Colonic mucosa (tissue), 4 donors: Measurements from ENCODE around the gene MC4R. TPM values are rescaled to one million over a fixed set of nuclear protein-coding genes. Genes with fewer than 3 reads are reported as not detected.

ENCODE experiments used
- DNase-seq: peaks from one replicate; pipeline ENCODE4 v3.0.0-alpha.2; 2020
- H3K27ac ChIP-seq: fragments of 200-600 bp; one replicate; pipeline ENCODE4 v1.8.0; 2021
- H3K27me3 ChIP-seq: fragments of 200-600 bp; one replicate; pipeline ENCODE4 v1.8.0; 2021
- H3K36me3 ChIP-seq: fragments of 200-600 bp; one replicate; pipeline ENCODE4 v1.8.0; 2021
- H3K4me1 ChIP-seq: fragments of 200-600 bp; one replicate; pipeline ENCODE4 v1.8.0; 2021; ENCODE audit warnings: mild to moderate bottlenecking
- H3K4me3 ChIP-seq: fragments of 200-600 bp; one replicate; pipeline ENCODE4 v1.8.0; 2021
- H3K9ac ChIP-seq, 2 donors: one replicate each; pipeline ENCODE4 v1.7.0; 2013; ENCODE audit warnings: control low read depth in 2 of 2, low read depth in 2 of 2, low read length in 2 of 2
- H3K9me3 ChIP-seq: fragments of 200-600 bp; one replicate; pipeline ENCODE4 v1.8.0; 2021
- intact Hi-C: fragments of 100-400 bp; cut with DNase I; formaldehyde crosslinking; loops from one replicate; pipeline ENCODE4 v1.14.1; 2022
- total RNA-seq, 2 donors: library from RNA; stranded (reverse); fragmentation: NEBNext Ultra II Directional in 1 of 2; extraction: Animal tissue kit (Norgen Biotek cat#: 25700) in 1 of 2; gene quantifications; one replicate each; pipeline ENCODE4 v1.2.1, GENCODE V29; 2021
- TF ChIP-seq, protein P1 (sequence below): fragments of 200-600 bp; IDR thresholded peaks from one replicate; pipeline ENCODE4 v1.8.0; 2022; ENCODE audit warnings: antibody characterized with exemption, mild to moderate bottlenecking
- donor health status: healthy.
- donor health status: DM: no; HTN: no; CAD: no.
- donor health status: DM: no; HTN: no; CAD: no.

MC4R gene
- total RNA-seq, 2 donors from 2014 or later = not detected

DNA sequence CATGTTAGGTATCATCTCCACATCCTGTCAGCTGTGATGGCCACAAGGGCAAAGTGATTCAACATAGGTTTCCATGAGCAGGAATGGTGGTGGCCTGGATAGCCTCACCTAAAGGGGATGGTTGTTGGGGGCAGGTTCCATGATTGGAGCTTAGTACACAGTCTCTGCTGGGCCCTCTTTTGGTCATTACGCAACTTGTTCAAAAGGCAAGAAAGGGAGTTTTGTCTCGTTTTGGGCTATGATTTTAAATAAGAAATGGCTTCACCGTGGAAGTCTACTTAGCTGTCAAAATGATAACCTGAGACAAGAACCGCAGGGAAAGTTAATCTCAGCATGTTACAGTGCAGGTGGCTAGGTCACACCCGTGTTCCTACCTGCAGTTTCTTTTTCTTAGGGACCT lies 13.1 kb upstream of the MC4R start:
- intact Hi-C loops = no loop called here
- TF ChIP-seq, protein P1, sequence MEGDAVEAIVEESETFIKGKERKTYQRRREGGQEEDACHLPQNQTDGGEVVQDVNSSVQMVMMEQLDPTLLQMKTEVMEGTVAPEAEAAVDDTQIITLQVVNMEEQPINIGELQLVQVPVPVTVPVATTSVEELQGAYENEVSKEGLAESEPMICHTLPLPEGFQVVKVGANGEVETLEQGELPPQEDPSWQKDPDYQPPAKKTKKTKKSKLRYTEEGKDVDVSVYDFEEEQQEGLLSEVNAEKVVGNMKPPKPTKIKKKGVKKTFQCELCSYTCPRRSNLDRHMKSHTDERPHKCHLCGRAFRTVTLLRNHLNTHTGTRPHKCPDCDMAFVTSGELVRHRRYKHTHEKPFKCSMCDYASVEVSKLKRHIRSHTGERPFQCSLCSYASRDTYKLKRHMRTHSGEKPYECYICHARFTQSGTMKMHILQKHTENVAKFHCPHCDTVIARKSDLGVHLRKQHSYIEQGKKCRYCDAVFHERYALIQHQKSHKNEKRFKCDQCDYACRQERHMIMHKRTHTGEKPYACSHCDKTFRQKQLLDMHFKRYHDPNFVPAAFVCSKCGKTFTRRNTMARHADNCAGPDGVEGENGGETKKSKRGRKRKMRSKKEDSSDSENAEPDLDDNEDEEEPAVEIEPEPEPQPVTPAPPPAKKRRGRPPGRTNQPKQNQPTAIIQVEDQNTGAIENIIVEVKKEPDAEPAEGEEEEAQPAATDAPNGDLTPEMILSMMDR = no peak

DNA sequence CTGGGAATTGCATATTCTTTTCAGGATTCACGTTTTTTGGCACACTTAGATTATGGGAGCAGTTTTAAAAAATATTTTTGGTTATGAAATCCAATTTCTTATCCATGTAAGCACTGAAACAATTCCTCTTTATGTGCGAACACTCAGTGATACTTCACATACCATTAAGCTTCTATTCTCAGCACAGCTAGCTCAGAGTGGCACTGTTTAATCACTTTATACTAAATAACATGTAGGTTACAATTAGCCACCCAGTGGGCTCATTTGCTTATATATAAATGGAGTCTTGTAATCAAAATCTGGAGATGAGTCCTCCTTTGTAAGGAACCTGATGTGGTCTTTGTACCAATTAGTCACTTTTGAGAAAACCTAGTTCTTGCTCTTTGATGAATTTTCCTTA lies 11.3 kb upstream of the MC4R start:
- Histone ChIP-seq H3K4me1 (no peaks in the 10 kb centered on the region), H3K36me3 (no peaks in the 10 kb centered on the region), H3K4me3 (no peak overlapping the region), H3K9ac (no peak overlapping the region), H3K27me3 (no peaks in the 10 kb centered on the region), H3K27ac (no peak overlapping the region), H3K9me3 (no peaks in the 10 kb centered on the region)
- TF ChIP-seq, protein P1 = no peak
- intact Hi-C loops = no loop called here
- DNase-seq = no peak

More for the DNA sequence above, 13.1 kb upstream of the MC4R start:
- H3K36me3 ChIP-seq = no peaks in the 10 kb centered on the region
- DNase-seq = no peak
- no peak overlapping the region for H3K4me3 ChIP-seq
- H3K4me1 ChIP-seq = no peaks in the 10 kb centered on the region
- H3K27ac ChIP-seq = no peak overlapping the region
- H3K27me3 ChIP-seq = no peaks in the 10 kb centered on the region
- no peaks in the 10 kb centered on the region for H3K9me3 ChIP-seq
- no peak overlapping the region for H3K9ac ChIP-seq

DNA sequence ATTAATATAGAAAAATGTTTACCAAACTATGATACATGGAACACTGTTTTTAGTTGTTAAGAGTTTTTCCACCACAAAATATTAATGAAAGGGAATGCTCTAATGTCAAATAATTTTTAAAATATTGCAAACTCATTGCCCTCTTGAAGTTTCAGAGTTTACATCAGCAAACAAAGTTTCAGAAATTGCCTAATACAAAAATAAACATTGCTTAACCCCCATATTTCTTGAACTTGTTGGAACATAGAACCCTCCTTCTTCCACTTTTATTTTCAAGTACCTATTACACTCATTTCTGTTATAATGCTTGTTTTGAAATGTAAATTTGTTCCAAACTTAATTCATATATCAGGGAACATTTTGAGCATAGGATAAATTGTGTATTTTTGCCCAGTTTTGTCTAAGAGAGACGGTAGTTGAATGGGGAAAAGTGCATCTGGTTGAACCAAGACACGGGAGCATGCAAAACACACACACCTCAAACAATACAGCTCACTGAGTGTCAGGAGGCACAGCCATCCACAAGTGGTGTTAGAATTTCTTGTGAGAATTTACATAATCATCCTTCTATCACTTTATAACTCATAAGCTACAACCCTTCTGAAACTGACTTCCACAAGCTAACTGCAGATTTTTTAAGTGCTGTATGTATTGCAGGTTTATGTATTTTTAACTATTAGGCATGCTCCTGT lies 5.3 kb upstream of the MC4R start:
- intact Hi-C loops = no loop called here
- no peaks in the 10 kb centered on the region for H3K9me3 ChIP-seq
- no peaks in the 10 kb centered on the region for H3K27me3 ChIP-seq
- H3K4me1 ChIP-seq = no peaks in the 10 kb centered on the region
- no peak overlapping the region for H3K27ac ChIP-seq
- H3K4me3 ChIP-seq = no peak overlapping the region
- H3K36me3 ChIP-seq = no peaks in the 10 kb centered on the region
- no peak overlapping the region for H3K9ac ChIP-seq
- TF ChIP-seq, protein P1 = no peak
- no peak for DNase-seq

DNA sequence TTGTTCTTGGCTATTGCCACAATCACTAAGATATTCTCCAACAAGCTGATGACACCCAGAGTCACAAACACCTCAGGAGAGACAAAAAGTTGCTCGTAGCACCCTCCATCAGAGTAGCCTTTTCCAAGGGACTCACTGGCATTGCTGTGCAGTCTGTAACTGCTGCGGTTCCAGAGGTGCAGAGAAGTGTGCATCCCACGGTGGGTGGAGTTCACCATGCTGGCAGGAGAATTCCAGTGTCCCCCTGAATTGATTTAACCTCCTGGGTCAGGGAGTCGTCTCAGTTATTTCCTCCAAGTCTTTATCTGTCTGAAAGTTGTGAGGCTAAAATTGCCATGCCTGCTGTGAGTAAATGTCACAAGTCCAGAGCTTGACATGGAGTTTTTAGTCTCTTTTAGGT lies 443 bp downstream of the MC4R start:
- Histone ChIP-seq H3K27ac (no peak overlapping the region), H3K4me1 (no peaks in the 10 kb centered on the region), H3K9ac (no peak overlapping the region), H3K4me3 (no peak overlapping the region), H3K9me3 (no peaks in the 10 kb centered on the region), H3K27me3 (no peaks in the 10 kb centered on the region), H3K36me3 (no peaks in the 10 kb centered on the region)
- no peak for DNase-seq
- intact Hi-C loops = no loop called here
- TF ChIP-seq, protein P1 = no peak

DNA sequence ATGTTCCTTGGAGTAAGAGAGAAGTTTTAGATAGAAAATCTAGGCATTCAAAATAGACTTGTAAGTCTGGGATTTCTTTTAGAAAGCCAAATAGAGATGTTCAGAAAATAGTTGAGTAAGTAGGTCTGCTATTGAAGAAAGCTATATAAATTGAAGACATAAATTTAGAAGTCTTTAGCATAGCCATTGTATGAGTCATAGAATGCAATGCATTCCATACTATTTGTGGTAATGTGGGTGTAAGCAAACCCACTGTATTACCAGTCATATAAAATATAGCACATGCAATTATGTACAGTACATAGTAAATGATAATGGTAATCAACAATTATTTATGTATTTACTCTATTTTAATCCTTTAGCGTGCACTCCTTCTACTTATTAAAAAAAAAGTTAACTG lies 14.1 kb downstream of the MC4R start:
- Histone ChIP-seq H3K27ac (no peak overlapping the region), H3K9ac (no peak overlapping the region), H3K27me3 (no peaks in the 10 kb centered on the region), H3K4me1 (no peaks in the 10 kb centered on the region), H3K9me3 (no peaks in the 10 kb centered on the region), H3K4me3 (no peak overlapping the region), H3K36me3 (no peaks in the 10 kb centered on the region)
- TF ChIP-seq, protein P1 = no peak
- DNase-seq = no peak
- intact Hi-C loops = no loop called here
